SJSA1 (cell line): ENCODE results near the gene LPIN3. TPM values are rescaled to one million over a fixed set of nuclear protein-coding genes. Genes with fewer than 3 reads are reported as not detected.

Experiments used
- DNase-seq, 2 experiments: peaks; one replicate each; pipeline ENCODE4 v3.0.0-alpha.2; 2015 to 2020; ENCODE audit warnings: low spot score in 2 of 2, low read depth in 1 of 2
- H3K27ac ChIP-seq: fragments of 250-450 bp; sonication (Bioruptor Pico); 2 replicates; pipeline ENCODE4 v1.5.1; 2020; ENCODE audit warnings: mild to moderate bottlenecking, moderate library complexity
- H3K27me3 ChIP-seq: fragments of 250-450 bp; sonication (Bioruptor Pico); replicated peaks from 2 replicates; pipeline ENCODE4 v1.5.1; 2020; ENCODE audit warnings: mild to moderate bottlenecking, moderate library complexity
- H3K36me3 ChIP-seq: fragments of 250-450 bp; sonication (Bioruptor Pico); 2 replicates; pipeline ENCODE4 v1.5.1; 2020; ENCODE audit warnings: mild to moderate bottlenecking
- H3K4me1 ChIP-seq: fragments of 250-450 bp; sonication (Bioruptor Pico); replicated peaks from 2 replicates; pipeline ENCODE4 v1.6.1; 2021; ENCODE audit warnings: mild to moderate bottlenecking
- H3K4me3 ChIP-seq: fragments of 250-450 bp; sonication (Bioruptor Pico); 2 replicates; pipeline ENCODE4 v1.5.1; 2020; ENCODE audit warnings: mild to moderate bottlenecking
- H3K9me3 ChIP-seq: fragments of 250-450 bp; sonication (Bioruptor Pico); replicated peaks from 2 replicates; pipeline ENCODE4 v1.5.1; 2020; ENCODE audit warnings: mild to moderate bottlenecking
- total RNA-seq: library from RNA; depleted of rRNA; stranded (reverse); fragments of >200 nt; shearing (Covaris generic); gene quantifications from 2 replicates; pipeline ENCODE4 v1.2.3, GENCODE V29; 2014

The LPIN3 gene
- total RNA-seq, 1 experiment from 2014 or later, result not detected

- H3K27ac ChIP-seq, result no peak overlapping the region
- no peak overlapping the region for H3K4me3 ChIP-seq
- no peaks in the 10 kb centered on the region for H3K36me3 ChIP-seq
- no peaks in the 10 kb centered on the region for H3K4me1 ChIP-seq
- no peaks in the 10 kb centered on the region for H3K9me3 ChIP-seq
- peaks cover 3% of the 10 kb centered on the region for H3K27me3 ChIP-seq
- DNase-seq, result no peak
These were observed 32.7 kb downstream of the LPIN3 start for GRCh38 chr20:41373251-41373783.

DNA sequence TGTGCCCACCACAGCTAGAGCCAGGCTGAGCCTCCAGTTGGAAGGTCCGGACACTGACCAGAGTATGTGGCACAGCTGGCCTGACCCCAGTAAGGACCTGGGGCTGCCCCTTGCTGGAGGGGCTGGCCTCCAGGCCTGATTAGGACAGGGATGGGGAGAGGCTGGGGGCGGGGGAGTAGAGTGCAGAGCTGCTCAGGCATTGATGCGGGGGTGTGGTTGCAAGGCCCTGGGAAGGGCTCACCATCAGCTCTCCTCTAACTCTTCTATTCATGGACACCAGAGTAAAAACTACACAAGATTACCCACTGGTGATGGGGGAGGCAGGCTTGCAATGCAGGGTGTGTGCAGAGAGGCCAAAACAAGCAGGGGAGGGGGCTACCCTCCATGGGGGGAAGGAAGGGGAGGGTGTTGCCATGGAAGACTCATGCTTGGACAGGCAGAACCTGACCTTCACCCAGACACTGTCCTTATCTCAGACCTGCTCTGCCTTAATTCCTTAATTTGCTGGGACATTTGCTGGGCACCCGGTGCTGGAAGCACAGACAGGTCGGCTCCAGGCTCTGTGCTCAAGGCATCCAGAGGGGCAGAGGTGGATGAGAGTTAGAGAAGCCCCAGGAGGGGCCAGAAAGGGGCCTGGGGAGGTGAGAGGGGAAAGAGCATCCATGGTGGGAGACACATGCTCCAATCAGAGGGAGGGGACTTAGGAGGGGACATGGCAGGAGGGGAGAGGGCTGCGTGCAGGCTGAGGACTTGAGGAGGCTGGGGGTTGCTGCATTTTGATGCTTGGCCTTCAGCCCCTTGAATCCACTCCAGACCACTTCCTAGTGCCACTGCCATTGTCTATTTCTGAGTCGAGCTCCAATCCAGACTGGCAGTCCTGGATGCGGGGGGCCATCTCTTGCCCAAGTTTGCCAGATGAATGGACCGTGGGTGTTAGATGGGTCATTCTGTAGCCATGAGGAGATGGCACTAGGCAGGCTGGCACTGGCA lies 33.6 kb downstream of the LPIN3 start:
- Histone ChIP-seq H3K4me1 (no peaks in the 10 kb centered on the region), H3K27ac (no peak overlapping the region), H3K9me3 (no peaks in the 10 kb centered on the region), H3K36me3 (no peaks in the 10 kb centered on the region), H3K4me3 (no peak overlapping the region), H3K27me3 (peaks cover 5% of the 10 kb centered on the region)
- DNase-seq, result no peak

DNA sequence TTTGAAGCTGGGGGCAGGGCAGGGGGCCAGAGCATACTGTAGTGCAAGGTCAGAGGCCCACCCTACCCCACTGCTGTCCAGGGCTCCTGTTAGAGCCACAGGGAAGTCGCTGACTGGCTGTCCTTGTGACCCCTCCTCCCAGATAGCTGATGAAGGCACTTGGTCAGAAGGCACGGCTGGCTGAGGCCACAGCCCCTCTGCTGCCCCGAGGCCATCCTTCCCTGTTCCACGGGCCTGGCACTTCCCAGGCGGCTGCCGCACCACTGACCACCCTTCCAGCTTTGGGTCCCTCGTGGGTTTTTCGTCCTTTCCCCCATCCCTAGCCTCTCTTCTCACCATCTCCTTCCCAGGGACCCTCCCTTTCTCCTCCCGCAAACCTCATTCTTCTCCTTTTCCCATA lies 35.2 kb downstream of the LPIN3 start:
- Histone ChIP-seq H3K4me3 (no peak overlapping the region), H3K4me1 (no peaks in the 10 kb centered on the region), H3K27ac (no peak overlapping the region), H3K27me3 (peaks cover 14% of the 10 kb centered on the region), H3K9me3 (no peaks in the 10 kb centered on the region), H3K36me3 (no peaks in the 10 kb centered on the region)
- DNase-seq, result no peak

DNA sequence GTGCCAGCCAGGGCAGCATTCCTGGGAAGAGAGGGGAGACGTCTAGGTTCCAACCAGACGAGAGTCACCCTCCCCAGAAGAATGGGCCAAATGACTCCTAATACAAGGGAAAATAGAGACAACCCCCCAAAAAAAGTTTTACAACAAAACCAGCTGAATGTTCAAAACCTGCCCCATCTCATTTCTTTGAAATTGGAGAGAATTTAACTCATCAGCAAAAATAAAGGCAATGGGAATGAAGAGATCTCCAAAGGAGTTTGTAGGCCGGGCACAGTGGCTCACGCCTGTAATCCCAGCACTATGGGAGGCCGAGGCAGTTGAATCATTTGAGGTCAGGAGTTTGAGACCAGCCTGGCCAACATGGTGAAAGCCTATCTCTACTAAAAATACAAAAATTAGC lies 35.7 kb downstream of the LPIN3 start:
- Histone ChIP-seq H3K36me3 (no peaks in the 10 kb centered on the region), H3K27ac (no peak overlapping the region), H3K9me3 (no peaks in the 10 kb centered on the region), H3K4me3 (no peak overlapping the region), H3K4me1 (no peaks in the 10 kb centered on the region), H3K27me3 (peaks cover 14% of the 10 kb centered on the region)
- no peak for DNase-seq

DNA sequence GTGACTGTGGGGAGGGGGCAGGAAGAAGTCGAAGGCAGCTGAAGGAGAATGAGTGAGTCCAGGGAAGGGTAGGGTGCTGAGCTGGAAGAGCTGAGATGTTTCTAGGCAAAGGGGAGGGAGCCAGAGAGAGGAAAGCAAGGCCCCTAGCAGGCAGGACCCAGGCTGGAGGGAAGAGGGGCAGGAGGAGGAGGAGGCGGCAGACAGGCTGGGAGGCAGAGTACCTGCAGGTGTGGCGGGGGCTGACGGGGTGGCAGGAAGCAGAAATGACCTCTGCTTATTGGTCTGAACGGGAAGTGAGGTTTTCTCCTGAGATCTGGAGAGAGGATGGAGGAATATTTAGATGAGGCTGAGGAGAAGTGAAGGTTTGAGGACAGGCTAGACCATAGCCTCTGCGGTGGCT lies 36.7 kb downstream of the LPIN3 start:
- Histone ChIP-seq H3K4me3 (no peak overlapping the region), H3K36me3 (no peaks in the 10 kb centered on the region), H3K9me3 (no peaks in the 10 kb centered on the region), H3K27me3 (peaks cover 14% of the 10 kb centered on the region), H3K4me1 (no peaks in the 10 kb centered on the region), H3K27ac (no peak overlapping the region)
- no peak for DNase-seq

- Histone ChIP-seq H3K4me1 (no peaks in the 10 kb centered on the region), H3K4me3 (no peak overlapping the region), H3K36me3 (no peaks in the 10 kb centered on the region), H3K27me3 (peaks cover 14% of the 10 kb centered on the region), H3K9me3 (no peaks in the 10 kb centered on the region), H3K27ac (no peak overlapping the region)
- DNase-seq, result no peak
These were observed 38.9 kb downstream of the LPIN3 start for GRCh38 chr20:41379551-41379950.

DNA sequence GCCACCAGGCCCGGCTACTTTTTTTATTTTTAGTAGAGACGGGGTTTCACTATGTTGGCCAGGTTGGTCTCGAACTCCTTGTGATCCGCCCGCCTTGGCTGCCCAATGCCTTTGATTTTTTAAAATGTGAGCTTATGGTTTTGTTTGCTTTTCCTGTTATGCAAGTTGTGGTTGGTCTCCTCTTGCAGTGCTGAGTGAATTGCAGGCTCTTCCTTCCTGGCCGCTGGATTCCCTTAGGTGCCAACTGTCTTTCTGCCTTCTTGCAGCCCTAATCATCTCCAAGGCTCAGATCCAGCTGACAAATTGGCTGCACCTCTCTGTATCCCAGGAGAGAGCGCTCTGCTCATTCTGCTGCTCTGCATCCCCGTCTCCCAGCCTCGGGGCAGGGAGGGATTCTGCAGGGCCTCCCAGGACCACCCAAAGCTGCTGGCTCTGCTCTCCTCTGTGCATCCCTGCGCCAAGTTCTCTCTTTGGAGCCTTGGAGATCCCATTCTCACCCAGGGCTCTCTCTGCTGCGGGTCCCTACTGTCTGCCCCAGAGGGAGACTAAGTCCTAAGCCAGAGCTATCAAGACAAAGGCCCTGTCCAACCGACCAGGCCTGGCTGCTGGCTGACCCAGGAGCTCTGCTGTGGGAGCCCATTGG lies 40.1 kb downstream of the LPIN3 start:
- H3K9me3 ChIP-seq, result no peaks in the 10 kb centered on the region
- no peak overlapping the region for H3K4me3 ChIP-seq
- DNase-seq, result no peak
- no peaks in the 10 kb centered on the region for H3K4me1 ChIP-seq
- H3K27me3 ChIP-seq, result peaks cover 14% of the 10 kb centered on the region
- no peaks in the 10 kb centered on the region for H3K36me3 ChIP-seq
- no peak overlapping the region for H3K27ac ChIP-seq

DNA sequence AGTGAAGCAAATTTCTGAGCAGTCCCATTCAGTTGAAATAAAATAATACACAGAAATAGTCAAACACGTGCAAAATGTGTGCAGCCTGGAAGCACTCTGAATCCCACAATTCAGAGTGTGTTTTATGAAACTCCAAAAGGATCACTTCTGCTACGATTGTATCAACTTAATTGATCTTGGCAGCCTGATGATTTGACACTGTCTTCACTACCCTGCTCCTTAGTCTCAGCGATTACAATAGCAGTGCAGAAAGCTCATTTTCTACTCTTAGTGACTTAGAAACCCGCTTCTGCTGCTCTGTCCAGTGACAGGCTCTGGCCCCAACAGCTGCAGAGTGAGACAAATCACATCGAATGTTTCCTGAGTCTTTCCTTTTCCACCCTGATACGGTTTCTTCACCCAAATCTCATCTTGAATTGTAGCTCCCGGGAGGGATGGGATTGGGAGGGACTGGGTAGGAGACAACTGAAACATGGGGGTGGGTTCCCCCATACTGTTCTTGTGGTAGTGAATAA lies 42.2 kb downstream of the LPIN3 start:
- DNase-seq, result no peak
- H3K4me3 ChIP-seq, result no peak overlapping the region
- H3K9me3 ChIP-seq, result no peaks in the 10 kb centered on the region
- no peaks in the 10 kb centered on the region for H3K4me1 ChIP-seq
- no peak overlapping the region for H3K27ac ChIP-seq
- no peaks in the 10 kb centered on the region for H3K36me3 ChIP-seq
- peaks cover 14% of the 10 kb centered on the region for H3K27me3 ChIP-seq

GRCh38 chr20:41386502-41387427 lies 46.1 kb downstream of the LPIN3 start:
- no peak overlapping the region for H3K27ac ChIP-seq
- no peaks in the 10 kb centered on the region for H3K36me3 ChIP-seq
- no peaks in the 10 kb centered on the region for H3K4me1 ChIP-seq
- no peaks in the 10 kb centered on the region for H3K9me3 ChIP-seq
- no peaks in the 10 kb centered on the region for H3K27me3 ChIP-seq
- DNase-seq, result no peak
- no peak overlapping the region for H3K4me3 ChIP-seq

GRCh38 chr20:41387444-41387851 lies 46.8 kb downstream of the LPIN3 start:
- Histone ChIP-seq H3K36me3 (no peaks in the 10 kb centered on the region), H3K27ac (no peak overlapping the region)
- no peak for DNase-seq

DNA sequence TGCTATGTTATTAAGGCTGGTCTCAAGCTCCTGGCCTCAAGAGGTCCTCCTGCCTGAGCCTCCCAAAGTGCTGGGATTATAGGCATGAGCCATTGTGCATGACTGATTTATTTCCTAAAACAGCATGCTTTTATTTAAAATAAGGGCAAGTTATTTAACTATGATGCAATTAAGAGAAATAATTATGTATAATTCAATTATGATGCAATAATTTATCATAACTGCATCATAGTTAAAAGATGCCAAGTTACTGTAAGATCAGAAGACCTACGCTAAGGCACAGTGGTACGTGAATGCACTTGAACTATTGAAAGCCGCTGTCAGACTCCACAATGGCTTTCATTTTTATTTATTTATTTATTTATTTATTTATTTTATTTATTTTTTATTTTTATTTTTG lies 50.3 kb downstream of the LPIN3 start:
- H3K9me3 ChIP-seq, result no peaks in the 10 kb centered on the region
- H3K4me3 ChIP-seq, result no peak overlapping the region
- H3K27me3 ChIP-seq, result no peaks in the 10 kb centered on the region
- DNase-seq, result no peak
- H3K4me1 ChIP-seq, result no peaks in the 10 kb centered on the region
- H3K27ac ChIP-seq, result no peak overlapping the region
- no peaks in the 10 kb centered on the region for H3K36me3 ChIP-seq

More at GRCh38 chr20:41387444-41387851, 46.8 kb downstream of the LPIN3 start:
- no peak overlapping the region for H3K4me3 ChIP-seq
- H3K4me1 ChIP-seq, result no peaks in the 10 kb centered on the region
- no peaks in the 10 kb centered on the region for H3K9me3 ChIP-seq
- H3K27me3 ChIP-seq, result no peaks in the 10 kb centered on the region

GRCh38 chr20:41391587-41392001 lies 51.0 kb downstream of the LPIN3 start:
- DNase-seq, result no peak
- no peaks in the 10 kb centered on the region for H3K4me1 ChIP-seq
- H3K36me3 ChIP-seq, result no peaks in the 10 kb centered on the region
- H3K27me3 ChIP-seq, result no peaks in the 10 kb centered on the region
- no peak overlapping the region for H3K4me3 ChIP-seq
- no peak overlapping the region for H3K27ac ChIP-seq
- no peaks in the 10 kb centered on the region for H3K9me3 ChIP-seq

DNA sequence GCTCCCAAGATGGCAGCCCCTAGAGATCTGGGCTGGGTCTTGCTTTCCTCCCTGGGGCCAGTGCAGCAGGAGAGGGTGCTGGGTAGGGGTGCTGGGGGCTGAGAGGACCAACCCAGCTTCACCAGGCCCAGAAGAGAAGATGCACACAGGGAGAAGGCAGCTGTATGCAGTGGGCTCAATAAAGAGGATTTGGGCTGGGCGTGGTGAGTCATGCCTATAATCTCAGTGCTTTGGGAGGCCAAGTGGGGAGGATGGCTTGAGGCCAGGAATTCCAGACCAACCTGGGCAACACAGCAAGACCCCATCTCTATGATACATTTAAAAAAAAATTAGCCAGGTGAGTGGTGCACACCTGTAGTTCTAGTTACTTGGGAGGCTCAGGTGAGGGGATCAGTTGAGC lies 51.7 kb downstream of the LPIN3 start:
- Histone ChIP-seq H3K4me1 (no peaks in the 10 kb centered on the region), H3K36me3 (no peaks in the 10 kb centered on the region), H3K27ac (no peak overlapping the region), H3K27me3 (no peaks in the 10 kb centered on the region), H3K9me3 (no peaks in the 10 kb centered on the region), H3K4me3 (no peak overlapping the region)
- no peak for DNase-seq
